ENCODE results near the gene IL1R1. TPM values are rescaled to one million over a fixed set of nuclear protein-coding genes. Genes with fewer than 3 reads are reported as not detected.
"Not testable (repeated sequence)": the region's sequence is repeated elsewhere in the genome, so short reads cannot be mapped to it uniquely, and the experiment has no call there.

Gene IL1R1
- total RNA-seq, 1 donor from 2014 or later, result 79.6 TPM

- Histone ChIP-seq H3K9me3 (no peaks in the 10 kb centered on the region), H3K36me3 (no peaks in the 10 kb centered on the region), H3K27me3 (no peaks in the 10 kb centered on the region), H3K4me1 (peaks cover 20% of the 10 kb centered on the region), H3K27ac (no peak overlapping the region), H3K4me3 (no peak overlapping the region)
- intact Hi-C loops (cut with DNase I), result no loop called here
- DNase-seq (ENCODE audit: extremely low spot score in 2 of 2), result no peak
- no peak for TF ChIP-seq POLR2A (IDR thresholded peaks at IDR 0.05)
- TF ChIP-seq CTCF (IDR thresholded peaks at IDR 0.05), result no peak
- no peak for TF ChIP-seq POLR2AphosphoS5 (IDR thresholded peaks at IDR 0.05; ENCODE audit: insufficient read depth in 1 of 2, low read depth in 1 of 2)
Measured at GRCh38 chr2:102099536-102100298, 42.8 kb upstream of the IL1R1 start.

- TF ChIP-seq POLR2A (IDR thresholded peaks at IDR 0.05), result no peak
- TF ChIP-seq POLR2AphosphoS5 (IDR thresholded peaks at IDR 0.05; ENCODE audit: insufficient read depth in 1 of 2, low read depth in 1 of 2), result peak in 1 of 2 donors; percentile 44
- H3K27me3 ChIP-seq, result no peaks in the 10 kb centered on the region
- peaks cover 22% of the 10 kb centered on the region for H3K4me1 ChIP-seq
- no peak overlapping the region for H3K4me3 ChIP-seq
- intact Hi-C loops (cut with DNase I), result no loop called here
- no peak overlapping the region for H3K27ac ChIP-seq
- no peaks in the 10 kb centered on the region for H3K9me3 ChIP-seq
- no peak for DNase-seq (ENCODE audit: extremely low spot score in 2 of 2)
- H3K36me3 ChIP-seq, result no peaks in the 10 kb centered on the region
Measured at GRCh38 chr2:102100371-102101096, 42.0 kb upstream of the IL1R1 start.

GRCh38 chr2:102101097-102101848 is 41.3 kb upstream of the IL1R1 start:
- intact Hi-C loops (cut with DNase I), result no loop called here
- Histone ChIP-seq H3K4me3 (no peak overlapping the region), H3K36me3 (no peaks in the 10 kb centered on the region), H3K27ac (no peak overlapping the region), H3K4me1 (peaks cover 30% of the 10 kb centered on the region), H3K27me3 (no peaks in the 10 kb centered on the region), H3K9me3 (no peaks in the 10 kb centered on the region)
- DNase-seq (ENCODE audit: extremely low spot score in 2 of 2), result no peak
- no peak for TF ChIP-seq CTCF (IDR thresholded peaks at IDR 0.05)
- no peak for TF ChIP-seq POLR2AphosphoS5 (IDR thresholded peaks at IDR 0.05; ENCODE audit: insufficient read depth in 1 of 2, low read depth in 1 of 2)
- TF ChIP-seq POLR2A (IDR thresholded peaks at IDR 0.05), result no peak

- no peaks in the 10 kb centered on the region for H3K9me3 ChIP-seq
- no peaks in the 10 kb centered on the region for H3K36me3 ChIP-seq
- intact Hi-C loops (cut with DNase I), result no loop called here
- peaks cover 31% of the 10 kb centered on the region for H3K4me1 ChIP-seq
- TF ChIP-seq POLR2A (IDR thresholded peaks at IDR 0.05) (no peak), CTCF (IDR thresholded peaks at IDR 0.05) (no peak), POLR2AphosphoS5 (IDR thresholded peaks at IDR 0.05; ENCODE audit: insufficient read depth in 1 of 2, low read depth in 1 of 2) (no peak)
- H3K4me3 ChIP-seq, result no peak overlapping the region
- DNase-seq (ENCODE audit: extremely low spot score in 2 of 2), result no peak
- H3K27ac ChIP-seq, result no peak overlapping the region
- no peaks in the 10 kb centered on the region for H3K27me3 ChIP-seq
Measured at GRCh38 chr2:102101849-102102635, 40.5 kb upstream of the IL1R1 start.

GRCh38 chr2:102102636-102102948 is 40.0 kb upstream of the IL1R1 start:
- intact Hi-C loops (cut with DNase I); DNase-seq (ENCODE audit: extremely low spot score in 2 of 2); H3K4me3 ChIP-seq; H3K36me3 ChIP-seq; H3K9me3 ChIP-seq; H3K27ac ChIP-seq; H3K27me3 ChIP-seq: not testable (repeated sequence)
- peaks cover 31% of the 10 kb centered on the region for H3K4me1 ChIP-seq
